Neural progenitor cell (in vitro differentiated cells): Measurements from ENCODE around the gene TLE3.

ENCODE experiments used
- EZH2 ChIP-seq: fragments of 200-600 bp; sonication (generic); IDR thresholded peaks from 2 replicates; pipeline ENCODE4 v1.6.1; 2017; ENCODE audit warnings: antibody characterized with exemption, mild to moderate bottlenecking, moderate library complexity
- EZH2phosphoT487 ChIP-seq: fragments of 200-600 bp; sonication (generic); IDR thresholded peaks from 2 replicates; pipeline ENCODE4 v1.6.1; 2017; ENCODE audit warnings: antibody characterized with exemption
- TF ChIP-seq, protein P1 (sequence below): fragments of 200-600 bp; sonication (generic); IDR thresholded peaks from 2 replicates; pipeline ENCODE4 v1.5.1; 2017; ENCODE audit warnings: antibody characterized with exemption, mild to moderate bottlenecking

- TF ChIP-seq, protein P1, sequence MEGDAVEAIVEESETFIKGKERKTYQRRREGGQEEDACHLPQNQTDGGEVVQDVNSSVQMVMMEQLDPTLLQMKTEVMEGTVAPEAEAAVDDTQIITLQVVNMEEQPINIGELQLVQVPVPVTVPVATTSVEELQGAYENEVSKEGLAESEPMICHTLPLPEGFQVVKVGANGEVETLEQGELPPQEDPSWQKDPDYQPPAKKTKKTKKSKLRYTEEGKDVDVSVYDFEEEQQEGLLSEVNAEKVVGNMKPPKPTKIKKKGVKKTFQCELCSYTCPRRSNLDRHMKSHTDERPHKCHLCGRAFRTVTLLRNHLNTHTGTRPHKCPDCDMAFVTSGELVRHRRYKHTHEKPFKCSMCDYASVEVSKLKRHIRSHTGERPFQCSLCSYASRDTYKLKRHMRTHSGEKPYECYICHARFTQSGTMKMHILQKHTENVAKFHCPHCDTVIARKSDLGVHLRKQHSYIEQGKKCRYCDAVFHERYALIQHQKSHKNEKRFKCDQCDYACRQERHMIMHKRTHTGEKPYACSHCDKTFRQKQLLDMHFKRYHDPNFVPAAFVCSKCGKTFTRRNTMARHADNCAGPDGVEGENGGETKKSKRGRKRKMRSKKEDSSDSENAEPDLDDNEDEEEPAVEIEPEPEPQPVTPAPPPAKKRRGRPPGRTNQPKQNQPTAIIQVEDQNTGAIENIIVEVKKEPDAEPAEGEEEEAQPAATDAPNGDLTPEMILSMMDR = no peak
- TF ChIP-seq EZH2 (no peak), EZH2phosphoT487 (no peak)
Observed at GRCh38 chr15:70051948-70052633, 45.6 kb downstream of the TLE3 start.
